A549 treated with GW870086 at 1 μM for 4 hours (cell line): ENCODE results near the gene ZGPAT. TPM values are rescaled to one million over a fixed set of nuclear protein-coding genes. Genes with fewer than 3 reads are reported as not detected.

Source experiments
- total RNA-seq: library from RNA; stranded (reverse); fragments of 200-300 nt; extraction: Qiagen RNA extraction; gene quantifications from 5 replicates; pipeline ENCODE4 v1.2.3, GENCODE V29; 2022; ENCODE audit warnings: low read depth

ZGPAT gene, protein sequence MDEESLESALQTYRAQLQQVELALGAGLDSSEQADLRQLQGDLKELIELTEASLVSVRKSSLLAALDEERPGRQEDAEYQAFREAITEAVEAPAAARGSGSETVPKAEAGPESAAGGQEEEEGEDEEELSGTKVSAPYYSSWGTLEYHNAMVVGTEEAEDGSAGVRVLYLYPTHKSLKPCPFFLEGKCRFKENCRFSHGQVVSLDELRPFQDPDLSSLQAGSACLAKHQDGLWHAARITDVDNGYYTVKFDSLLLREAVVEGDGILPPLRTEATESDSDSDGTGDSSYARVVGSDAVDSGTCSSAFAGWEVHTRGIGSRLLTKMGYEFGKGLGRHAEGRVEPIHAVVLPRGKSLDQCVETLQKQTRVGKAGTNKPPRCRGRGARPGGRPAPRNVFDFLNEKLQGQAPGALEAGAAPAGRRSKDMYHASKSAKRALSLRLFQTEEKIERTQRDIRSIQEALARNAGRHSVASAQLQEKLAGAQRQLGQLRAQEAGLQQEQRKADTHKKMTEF
- 22.2 to 29.4 TPM (median 28.1 TPM) in 5 replicates for total RNA-seq

DNA sequence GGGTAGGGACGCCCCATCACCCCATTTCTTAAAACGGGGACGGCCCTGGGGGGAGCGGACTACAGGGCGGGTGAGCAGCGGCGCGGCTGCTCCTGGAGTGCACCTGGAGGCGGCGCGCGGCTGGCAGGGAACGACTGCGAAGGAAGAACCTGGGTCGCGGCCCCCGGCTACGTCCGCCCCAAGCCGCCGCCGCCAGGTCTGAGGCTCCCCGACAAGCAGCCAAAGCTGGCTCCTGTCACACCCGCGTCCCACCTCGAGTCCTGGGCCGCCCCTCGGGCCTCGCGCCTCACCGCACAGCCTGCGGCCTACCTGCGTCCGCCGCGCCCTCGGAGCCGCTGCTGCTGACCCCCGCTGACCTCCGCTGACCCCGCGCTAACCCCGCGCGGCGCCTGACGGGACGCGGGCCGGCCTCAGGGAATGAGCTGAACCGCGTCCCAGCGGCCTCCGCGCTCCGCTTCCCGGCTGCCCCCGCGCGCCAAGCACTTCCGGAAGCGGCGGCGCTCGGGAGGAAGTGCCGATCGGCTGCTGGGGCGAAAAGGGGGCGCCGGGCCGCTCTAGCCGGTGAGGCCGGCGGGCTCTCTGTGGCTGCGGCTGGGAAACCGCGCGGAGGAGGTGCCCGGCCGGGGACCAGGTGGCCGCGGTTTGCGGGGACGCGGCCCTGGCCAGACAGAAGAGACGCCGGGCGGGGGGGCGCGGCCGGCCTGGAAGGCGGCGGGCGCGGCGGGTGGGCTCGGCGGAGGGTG, at the start of gene ZGPAT, which contains the start of gene ARFRP1:
Gene ZGPAT (plus strand): TSS at position 482 of the 743 bp plus-strand sequence. CDS start 542 bp downstream, outside the sequence.
Gene ARFRP1 (minus strand): TSS at position 419 of the 743 bp plus-strand sequence. CDS start 885 bp downstream, outside the sequence.

DNA sequence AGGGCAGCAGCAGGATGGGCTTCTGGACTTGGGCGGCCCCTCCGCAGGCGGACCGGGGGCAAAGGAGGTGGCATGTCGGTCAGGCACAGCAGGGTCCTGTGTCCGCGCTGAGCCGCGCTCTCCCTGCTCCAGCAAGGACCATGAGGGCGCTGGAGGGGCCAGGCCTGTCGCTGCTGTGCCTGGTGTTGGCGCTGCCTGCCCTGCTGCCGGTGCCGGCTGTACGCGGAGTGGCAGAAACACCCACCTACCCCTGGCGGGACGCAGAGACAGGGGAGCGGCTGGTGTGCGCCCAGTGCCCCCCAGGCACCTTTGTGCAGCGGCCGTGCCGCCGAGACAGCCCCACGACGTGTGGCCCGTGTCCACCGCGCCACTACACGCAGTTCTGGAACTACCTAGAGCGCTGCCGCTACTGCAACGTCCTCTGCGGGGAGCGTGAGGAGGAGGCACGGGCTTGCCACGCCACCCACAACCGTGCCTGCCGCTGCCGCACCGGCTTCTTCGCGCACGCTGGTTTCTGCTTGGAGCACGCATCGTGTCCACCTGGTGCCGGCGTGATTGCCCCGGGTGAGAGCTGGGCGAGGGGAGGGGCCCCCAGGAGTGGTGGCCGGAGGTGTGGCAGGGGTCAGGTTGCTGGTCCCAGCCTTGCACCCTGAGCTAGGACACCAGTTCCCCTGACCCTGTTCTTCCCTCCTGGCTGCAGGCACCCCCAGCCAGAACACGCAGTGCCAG, 11.0 kb upstream of the ZGPAT start, which contains the start of gene TNFRSF6B:
Gene TNFRSF6B (plus strand): TSS at position 25 of the 729 bp plus-strand sequence. CDS start 116 bp downstream, at position 141.

DNA sequence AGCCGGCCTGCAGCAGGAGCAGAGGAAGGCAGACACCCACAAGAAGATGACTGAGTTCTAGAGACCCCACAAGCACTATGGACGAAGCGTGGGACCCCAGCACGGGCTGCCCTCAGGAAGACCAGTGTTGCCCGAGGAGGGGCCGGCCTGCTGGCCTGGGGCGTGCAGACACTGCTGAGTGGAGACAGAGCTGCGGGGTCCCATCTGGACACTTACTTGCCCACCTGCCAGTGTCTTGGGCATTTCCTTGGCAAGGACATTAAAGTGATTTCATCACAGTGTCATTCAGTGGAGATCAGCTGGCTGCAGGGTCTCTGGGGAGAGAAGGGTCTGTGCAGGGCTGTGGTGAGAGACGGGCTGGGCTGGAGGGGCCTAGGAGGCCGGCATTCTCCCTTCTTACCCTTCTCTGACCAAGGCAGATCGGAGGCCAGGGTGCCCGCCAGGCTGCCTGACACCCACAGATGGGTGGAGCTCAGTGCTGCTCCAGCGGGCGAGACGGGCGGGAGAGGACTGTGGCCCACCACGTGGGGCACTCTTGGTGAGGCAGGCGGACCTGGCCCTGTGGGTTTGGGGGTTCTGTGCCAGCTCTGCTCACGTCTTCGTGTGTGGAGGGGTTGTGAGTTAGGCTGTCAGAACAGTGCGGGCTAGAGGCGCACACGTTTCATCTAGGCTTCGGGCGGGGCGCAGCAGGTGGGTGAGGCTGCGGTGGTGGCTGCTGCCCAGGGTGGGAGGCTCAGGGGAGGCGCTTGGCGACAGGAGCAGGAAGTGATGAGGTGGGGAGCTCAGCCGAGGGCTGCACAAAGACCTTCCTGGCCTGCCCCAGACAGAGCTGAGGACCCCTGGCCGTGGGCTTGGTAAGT, 28.2 kb downstream of the ZGPAT start, which contains the start of gene LIME1:
Gene LIME1 (plus strand): TSS at position 806 of the 860 bp plus-strand sequence. CDS start 886 bp downstream, outside the sequence.

DNA sequence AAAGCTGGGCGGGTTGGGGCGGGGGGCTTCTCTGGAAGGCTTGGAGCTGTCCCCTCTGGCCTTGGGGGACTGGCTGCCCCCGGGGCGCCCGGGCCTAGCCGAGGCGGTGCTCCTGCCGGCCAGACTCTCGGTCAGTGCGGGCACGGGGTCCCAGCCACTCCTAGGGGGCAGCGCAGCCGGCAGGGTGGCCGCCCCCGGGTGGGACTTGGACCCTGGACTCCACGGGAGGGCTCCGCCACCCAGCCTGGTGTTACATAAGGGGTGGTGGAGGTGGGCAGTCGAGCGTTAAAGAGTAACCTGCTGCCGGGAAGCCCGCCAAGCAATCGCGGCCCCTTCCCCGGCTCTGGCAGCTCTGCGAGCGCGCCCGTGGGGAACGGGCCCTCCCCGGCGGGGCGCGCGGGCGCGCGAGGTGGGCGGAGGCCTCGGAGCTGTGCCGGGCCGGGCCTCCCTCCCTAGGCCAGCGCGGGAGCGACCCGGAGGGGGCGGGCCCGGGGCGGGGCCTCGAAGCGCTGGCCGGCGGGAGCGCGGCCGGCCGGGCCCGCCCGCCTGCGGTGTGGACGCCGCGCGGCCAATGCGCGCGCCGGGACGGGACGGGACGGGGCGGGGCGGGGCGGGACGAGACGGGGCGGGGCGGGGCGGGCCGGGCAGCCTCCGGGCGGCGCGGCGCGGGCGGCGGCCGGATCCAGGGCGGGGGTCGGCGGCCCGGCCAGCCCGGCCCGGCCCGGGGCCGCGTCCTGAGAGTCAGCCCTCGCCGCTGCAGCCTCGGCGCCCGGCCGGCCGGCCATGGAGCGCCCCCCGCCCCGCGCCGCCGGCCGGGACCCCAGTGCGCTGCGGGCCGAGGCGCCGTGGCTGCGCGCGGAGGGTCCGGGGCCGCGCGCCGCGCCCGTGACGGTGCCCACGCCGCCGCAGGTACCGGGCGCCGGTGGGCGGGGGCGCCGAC, 31.6 kb downstream of the ZGPAT start, which contains the start of gene SLC2A4RG:
Gene SLC2A4RG (plus strand): TSS at position 647 of the 940 bp plus-strand sequence. CDS start 137 bp downstream, at position 784.

Other genes with a start within 250 kb of the ZGPAT start
- gene KCNQ2, start 235.4 kb upstream of the ZGPAT start, total RNA-seq: 0.58 to 0.93 TPM (median 0.67 TPM) in 5 replicates
- gene EEF1A2, start 209.0 kb upstream of the ZGPAT start, total RNA-seq: 140 to 176 TPM (median 147 TPM) in 5 replicates
- gene PPDPF, start 187.3 kb upstream of the ZGPAT start, total RNA-seq: 275 to 371 TPM (median 312 TPM) in 5 replicates
- gene PTK6, start 170.7 kb upstream of the ZGPAT start, total RNA-seq: 2.5 to 3.1 TPM (median 2.9 TPM) in 5 replicates
- gene SRMS, start 160.3 kb upstream of the ZGPAT start, total RNA-seq: 0.10 to 0.15 TPM in 2 of 5 replicates, not detected in the others
- 0.13 to 0.54 TPM (median 0.21 TPM) in 5 replicates for gene FNDC11, start 153.9 kb upstream of the ZGPAT start, total RNA-seq
- 13.9 to 22.2 TPM (median 21.1 TPM) in 5 replicates for gene HELZ2, start 133.8 kb upstream of the ZGPAT start, total RNA-seq
- 8.6 to 10.9 TPM (median 10.3 TPM) in 5 replicates for gene GMEB2, start 80.9 kb upstream of the ZGPAT start, total RNA-seq
- 8.1 to 11.1 TPM (median 10.3 TPM) in 5 replicates for gene STMN3, start 54.6 kb upstream of the ZGPAT start, total RNA-seq
- gene RTEL1, start 49.7 kb upstream of the ZGPAT start, total RNA-seq: 4.5 to 8.8 TPM (median 7.1 TPM) in 5 replicates
- 0.14 to 0.95 TPM (median 0.74 TPM) in 4 of 5 replicates, not detected in the other for gene TNFRSF6B, start 11.4 kb upstream of the ZGPAT start, total RNA-seq
- gene ARFRP1, start 63 bp upstream of the ZGPAT start, total RNA-seq: 31.8 to 43.5 TPM (median 36.1 TPM) in 5 replicates
- 3.9 to 9.6 TPM (median 8.7 TPM) in 5 replicates for gene LIME1, start 28.6 kb downstream of the ZGPAT start, total RNA-seq
- 62.3 to 102 TPM (median 97.2 TPM) in 5 replicates for gene SLC2A4RG, start 31.7 kb downstream of the ZGPAT start, total RNA-seq
- gene ZBTB46, start 123.2 kb downstream of the ZGPAT start, total RNA-seq: 0.66 to 0.86 TPM (median 0.78 TPM) in 5 replicates
- not detected in 5 replicates for gene ABHD16B, start 153.5 kb downstream of the ZGPAT start, total RNA-seq
- gene TPD52L2, start 157.2 kb downstream of the ZGPAT start, total RNA-seq: 126 to 136 TPM (median 130 TPM) in 5 replicates
- 23.7 to 30.3 TPM (median 28.4 TPM) in 5 replicates for gene DNAJC5, start 187.1 kb downstream of the ZGPAT start, total RNA-seq
- gene UCKL1, start 248.4 kb downstream of the ZGPAT start, total RNA-seq: 24.4 to 35.3 TPM (median 32.2 TPM) in 5 replicates